Spleen (tissue), 7 donors: Measurements from ENCODE around the gene EPHB3.

Experiments
- POLR2A ChIP-seq, 3 donors: fragments of 450-650 bp; IDR thresholded peaks; one replicate each; pipeline ENCODE4 v1.5.1; 2017; ENCODE audit warnings: antibody characterized with exemption in 3 of 3, mild to moderate bottlenecking in 1 of 3
- POLR2AphosphoS5 ChIP-seq, 3 donors: sonication (generic); formaldehyde crosslinking; IDR thresholded peaks; one replicate each; pipeline ENCODE4 v1.5.1; 2017; ENCODE audit warnings: antibody characterized with exemption in 3 of 3
- TF ChIP-seq, protein P1 (sequence below), 11 experiments: fragments of 200-600 bp in 7 of 11; fragments of 450-650 bp in 4 of 11; sonication (generic) in 4 of 11; IDR thresholded peaks in 8 of 11; conservative IDR thresholded peaks in 3 of 11; 1 replicate in 7 of 11; 2 replicates in 4 of 11; pipeline versions ENCODE4 v1.4.0 to v1.8.0; 2016 to 2021; ENCODE audit warnings: antibody characterized with exemption in 11 of 11, inconsistent platforms in 4 of 11, mild to moderate bottlenecking in 1 of 11
- donor health status: DM: no; HTN: no; CAD: no; lungs with moderate emphysema.
- donor health status: DM: no; HTN: no; CAD: no.
- donor health status: DM: no; HTN: no; CAD: no.

GRCh38 chr3:184539801-184540435 lies 21.7 kb upstream of the EPHB3 start:
- no peak for TF ChIP-seq POLR2AphosphoS5 (IDR thresholded peaks at IDR 0.05)
- TF ChIP-seq, protein P1, sequence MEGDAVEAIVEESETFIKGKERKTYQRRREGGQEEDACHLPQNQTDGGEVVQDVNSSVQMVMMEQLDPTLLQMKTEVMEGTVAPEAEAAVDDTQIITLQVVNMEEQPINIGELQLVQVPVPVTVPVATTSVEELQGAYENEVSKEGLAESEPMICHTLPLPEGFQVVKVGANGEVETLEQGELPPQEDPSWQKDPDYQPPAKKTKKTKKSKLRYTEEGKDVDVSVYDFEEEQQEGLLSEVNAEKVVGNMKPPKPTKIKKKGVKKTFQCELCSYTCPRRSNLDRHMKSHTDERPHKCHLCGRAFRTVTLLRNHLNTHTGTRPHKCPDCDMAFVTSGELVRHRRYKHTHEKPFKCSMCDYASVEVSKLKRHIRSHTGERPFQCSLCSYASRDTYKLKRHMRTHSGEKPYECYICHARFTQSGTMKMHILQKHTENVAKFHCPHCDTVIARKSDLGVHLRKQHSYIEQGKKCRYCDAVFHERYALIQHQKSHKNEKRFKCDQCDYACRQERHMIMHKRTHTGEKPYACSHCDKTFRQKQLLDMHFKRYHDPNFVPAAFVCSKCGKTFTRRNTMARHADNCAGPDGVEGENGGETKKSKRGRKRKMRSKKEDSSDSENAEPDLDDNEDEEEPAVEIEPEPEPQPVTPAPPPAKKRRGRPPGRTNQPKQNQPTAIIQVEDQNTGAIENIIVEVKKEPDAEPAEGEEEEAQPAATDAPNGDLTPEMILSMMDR (IDR thresholded peaks at IDR 0.05 in 8 of 11, conservative IDR thresholded peaks at IDR 0.05 in 3 of 11), result no peak
- TF ChIP-seq POLR2A (IDR thresholded peaks at IDR 0.05), result no peak
